Mammary epithelial cell (primary cell): ENCODE data around the gene UBE2K.

Experiments used
- EZH2 ChIP-seq: IDR thresholded peaks from 2 replicates; pipeline ENCODE4 v1.6.1; 2012; ENCODE audit warnings: low read length, inconsistent platforms, borderline replicate concordance
- TF ChIP-seq, protein P1 (sequence below), 2 donors: IDR thresholded peaks in 1 of 2; conservative IDR thresholded peaks in 1 of 2; 2 replicates each; pipeline ENCODE4 v1.5.1; 2011 to 2012; ENCODE audit warnings: inconsistent platforms in 2 of 2, low read length in 2 of 2, mild to moderate bottlenecking in 2 of 2, control low read depth in 1 of 2, low read depth in 1 of 2; ENCODE audit not compliant: insufficient read depth in 1 of 2; ENCODE audit errors: extremely low read depth in 1 of 2

DNA sequence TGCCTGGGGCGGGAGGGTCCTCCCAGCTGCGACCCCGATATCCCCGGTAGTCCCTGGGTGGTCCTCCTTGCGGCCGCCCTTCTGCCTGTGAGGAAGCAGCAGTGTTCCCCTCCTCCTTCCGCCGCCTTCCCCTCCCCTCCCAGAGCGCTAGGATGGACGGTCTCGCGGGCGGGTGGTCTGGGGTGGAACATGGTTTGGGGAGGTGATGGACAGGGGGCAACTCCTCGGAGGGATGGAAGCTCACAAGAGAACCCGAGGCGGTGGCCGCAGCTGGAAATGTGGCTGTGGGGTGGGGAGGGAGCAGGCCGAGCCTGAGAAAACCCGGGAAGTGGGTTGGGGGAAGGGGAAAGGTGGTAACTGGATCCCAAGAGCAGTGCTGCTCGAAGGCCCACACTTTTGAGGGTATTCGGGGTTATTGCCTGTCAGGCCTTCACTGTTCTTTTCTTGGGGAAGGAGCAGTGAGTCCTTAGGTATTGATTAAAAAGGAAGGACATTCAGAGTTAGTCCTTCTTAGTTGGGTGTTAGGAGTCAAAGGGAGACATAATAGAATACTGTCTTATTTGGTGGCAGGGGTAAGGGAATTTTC, 581 bp downstream of the UBE2K start:
- TF ChIP-seq, protein P1, sequence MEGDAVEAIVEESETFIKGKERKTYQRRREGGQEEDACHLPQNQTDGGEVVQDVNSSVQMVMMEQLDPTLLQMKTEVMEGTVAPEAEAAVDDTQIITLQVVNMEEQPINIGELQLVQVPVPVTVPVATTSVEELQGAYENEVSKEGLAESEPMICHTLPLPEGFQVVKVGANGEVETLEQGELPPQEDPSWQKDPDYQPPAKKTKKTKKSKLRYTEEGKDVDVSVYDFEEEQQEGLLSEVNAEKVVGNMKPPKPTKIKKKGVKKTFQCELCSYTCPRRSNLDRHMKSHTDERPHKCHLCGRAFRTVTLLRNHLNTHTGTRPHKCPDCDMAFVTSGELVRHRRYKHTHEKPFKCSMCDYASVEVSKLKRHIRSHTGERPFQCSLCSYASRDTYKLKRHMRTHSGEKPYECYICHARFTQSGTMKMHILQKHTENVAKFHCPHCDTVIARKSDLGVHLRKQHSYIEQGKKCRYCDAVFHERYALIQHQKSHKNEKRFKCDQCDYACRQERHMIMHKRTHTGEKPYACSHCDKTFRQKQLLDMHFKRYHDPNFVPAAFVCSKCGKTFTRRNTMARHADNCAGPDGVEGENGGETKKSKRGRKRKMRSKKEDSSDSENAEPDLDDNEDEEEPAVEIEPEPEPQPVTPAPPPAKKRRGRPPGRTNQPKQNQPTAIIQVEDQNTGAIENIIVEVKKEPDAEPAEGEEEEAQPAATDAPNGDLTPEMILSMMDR (conservative IDR thresholded peaks at IDR 0.05 in 1 of 2, IDR thresholded peaks at IDR 0.05 in 1 of 2; ENCODE audit: extremely low read depth in 1 of 2, insufficient read depth in 1 of 2, low read depth in 1 of 2, low read length in 2 of 2), result no peak
- no peak for TF ChIP-seq EZH2
